Measurements from ENCODE around the gene CORO2B. TPM values are rescaled to one million over a fixed set of nuclear protein-coding genes. Genes with fewer than 3 reads are reported as not detected.

Gene CORO2B
- total RNA-seq, 1 experiment from 2014 or later = 0.59 TPM

DNA sequence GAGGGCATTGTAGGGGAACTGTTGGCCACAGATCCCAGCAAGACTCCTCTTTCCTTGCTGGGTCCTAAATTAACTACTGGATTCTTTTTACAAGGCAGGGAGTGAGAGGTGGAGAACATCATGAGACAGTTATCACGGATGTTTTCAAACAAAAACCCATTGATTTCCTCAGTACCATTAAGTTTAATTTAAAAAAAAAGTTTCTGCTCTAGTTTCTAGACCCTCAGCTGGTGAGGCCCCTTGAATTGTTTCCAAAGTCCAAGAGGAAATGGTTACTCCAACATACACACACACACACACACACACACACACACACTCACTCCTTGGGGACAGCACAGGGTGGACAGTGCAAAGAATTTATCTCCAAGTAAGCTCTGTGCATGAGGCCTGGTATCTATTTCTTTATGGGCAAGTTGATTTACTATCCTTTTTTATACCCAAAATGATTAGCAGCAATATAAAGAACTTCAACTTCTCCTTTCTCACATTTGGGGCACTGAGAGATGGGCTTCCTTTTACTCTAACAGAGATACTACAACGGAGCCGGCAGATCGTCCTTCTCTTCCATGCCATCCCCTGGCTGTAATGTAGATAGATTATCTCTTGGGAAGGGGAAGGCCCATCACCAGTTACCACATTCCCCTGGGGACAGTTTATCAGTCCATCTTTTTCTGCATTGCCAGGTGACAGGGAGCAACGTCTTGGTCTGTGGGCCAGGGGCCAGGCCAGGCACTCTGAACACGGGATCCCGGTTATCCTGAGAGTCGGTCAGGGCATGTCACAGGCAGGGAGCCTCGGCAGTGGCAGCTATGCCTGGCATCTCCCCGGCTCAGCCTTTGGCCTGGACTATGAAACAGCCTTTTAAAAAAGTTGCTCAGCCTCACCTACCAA is 54.7 kb downstream of the CORO2B start:
- Histone ChIP-seq H3K4me1 (replicated peaks; ENCODE audit: insufficient read depth) (no peaks in the 10 kb centered on the region), H3K27ac (no peak overlapping the region), H3K4me2 (no peak overlapping the region), H3F3A (ENCODE audit: insufficient read depth, low read depth) (no peaks in the 10 kb centered on the region), H4K20me1 (ENCODE audit: insufficient read depth) (no peaks in the 10 kb centered on the region), H3K9me2 (ENCODE audit: insufficient read depth) (no peaks in the 10 kb centered on the region), H3K36me3 (ENCODE audit: low read depth) (no peaks in the 10 kb centered on the region), H3K9me3 (ENCODE audit: insufficient read depth, low read depth) (no peaks in the 10 kb centered on the region), H3K4me3 (no peak overlapping the region), H2AFZ (no peak overlapping the region), H3K27me3 (ENCODE audit: insufficient read depth, low read depth) (no peaks in the 10 kb centered on the region), H3K79me2 (ENCODE audit: low read depth) (no peaks in the 10 kb centered on the region)
- intact Hi-C loops (cut with micrococcal nuclease; ENCODE audit: unreplicated experiment) = no loop called here
- DNase-seq = no peak
- ChIA-PET CTCF (no interaction called here), POLR2A (ENCODE audit: unreplicated experiment) (no interaction called here)
- BruUV-seq (replicated peaks) = no TSS peak
- TF ChIP-seq EZH2 (IDR thresholded peaks at IDR 0.05; ENCODE audit: low read depth) = no peak
- TF ChIP-seq, protein P1, sequence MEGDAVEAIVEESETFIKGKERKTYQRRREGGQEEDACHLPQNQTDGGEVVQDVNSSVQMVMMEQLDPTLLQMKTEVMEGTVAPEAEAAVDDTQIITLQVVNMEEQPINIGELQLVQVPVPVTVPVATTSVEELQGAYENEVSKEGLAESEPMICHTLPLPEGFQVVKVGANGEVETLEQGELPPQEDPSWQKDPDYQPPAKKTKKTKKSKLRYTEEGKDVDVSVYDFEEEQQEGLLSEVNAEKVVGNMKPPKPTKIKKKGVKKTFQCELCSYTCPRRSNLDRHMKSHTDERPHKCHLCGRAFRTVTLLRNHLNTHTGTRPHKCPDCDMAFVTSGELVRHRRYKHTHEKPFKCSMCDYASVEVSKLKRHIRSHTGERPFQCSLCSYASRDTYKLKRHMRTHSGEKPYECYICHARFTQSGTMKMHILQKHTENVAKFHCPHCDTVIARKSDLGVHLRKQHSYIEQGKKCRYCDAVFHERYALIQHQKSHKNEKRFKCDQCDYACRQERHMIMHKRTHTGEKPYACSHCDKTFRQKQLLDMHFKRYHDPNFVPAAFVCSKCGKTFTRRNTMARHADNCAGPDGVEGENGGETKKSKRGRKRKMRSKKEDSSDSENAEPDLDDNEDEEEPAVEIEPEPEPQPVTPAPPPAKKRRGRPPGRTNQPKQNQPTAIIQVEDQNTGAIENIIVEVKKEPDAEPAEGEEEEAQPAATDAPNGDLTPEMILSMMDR (conservative IDR thresholded peaks at IDR 0.05) = no peak

DNA sequence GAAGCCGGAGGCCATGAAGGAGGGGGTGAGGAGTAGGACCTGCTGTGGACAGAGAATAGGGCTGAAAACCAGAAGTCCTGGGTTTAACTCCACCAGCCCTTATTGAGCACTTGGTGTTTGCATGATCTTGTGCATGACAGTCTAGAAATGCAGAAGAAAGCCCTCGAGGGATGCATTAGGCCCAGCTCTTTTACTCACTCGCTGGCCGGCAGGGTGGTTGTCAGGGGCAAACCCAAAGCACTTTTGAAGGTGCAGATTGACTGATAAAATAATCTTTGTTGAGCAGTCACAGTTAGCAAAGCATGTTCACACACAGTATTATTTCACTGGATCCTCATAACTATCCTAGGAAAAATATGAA is 55.3 kb downstream of the CORO2B start:
- DNase-seq = no peak
- ChIA-PET POLR2A (ENCODE audit: unreplicated experiment) (no interaction called here), CTCF (no interaction called here)
- H2AFZ ChIP-seq = no peak overlapping the region
- no peak overlapping the region for H3K27ac ChIP-seq
- TF ChIP-seq, protein P1 (conservative IDR thresholded peaks at IDR 0.05) = no peak
- no peak for TF ChIP-seq EZH2 (IDR thresholded peaks at IDR 0.05; ENCODE audit: low read depth)
- H3K27me3 ChIP-seq (ENCODE audit: insufficient read depth, low read depth) = no peaks in the 10 kb centered on the region
- H3F3A ChIP-seq (ENCODE audit: insufficient read depth, low read depth) = no peaks in the 10 kb centered on the region
- no peaks in the 10 kb centered on the region for H3K79me2 ChIP-seq (ENCODE audit: low read depth)
- no peaks in the 10 kb centered on the region for H3K36me3 ChIP-seq (ENCODE audit: low read depth)
- no TSS peak for BruUV-seq (replicated peaks)
- H3K4me1 ChIP-seq (replicated peaks; ENCODE audit: insufficient read depth) = 0 out of 2 replicates have a peak, but pooled peaks cover 4% of the 10 kb centered on the region
- no peaks in the 10 kb centered on the region for H3K9me3 ChIP-seq (ENCODE audit: insufficient read depth, low read depth)
- no peaks in the 10 kb centered on the region for H4K20me1 ChIP-seq (ENCODE audit: insufficient read depth)
- intact Hi-C loops (cut with micrococcal nuclease; ENCODE audit: unreplicated experiment) = no loop called here
- H3K4me3 ChIP-seq = no peak overlapping the region
- no peak overlapping the region for H3K4me2 ChIP-seq
- H3K9me2 ChIP-seq (ENCODE audit: insufficient read depth) = no peaks in the 10 kb centered on the region

- ChIA-PET CTCF (no interaction called here), POLR2A (ENCODE audit: unreplicated experiment) (no interaction called here)
- no peak for DNase-seq
- Histone ChIP-seq H3F3A (ENCODE audit: insufficient read depth, low read depth) (no peaks in the 10 kb centered on the region), H3K36me3 (ENCODE audit: low read depth) (no peaks in the 10 kb centered on the region), H3K27me3 (ENCODE audit: insufficient read depth, low read depth) (no peaks in the 10 kb centered on the region), H3K9me2 (ENCODE audit: insufficient read depth) (no peaks in the 10 kb centered on the region), H3K4me3 (no peak overlapping the region), H3K79me2 (ENCODE audit: low read depth) (no peaks in the 10 kb centered on the region), H2AFZ (no peak overlapping the region), H3K4me1 (replicated peaks; ENCODE audit: insufficient read depth) (0 out of 2 replicates have a peak, but pooled peaks cover 8% of the 10 kb centered on the region), H3K27ac (no peak overlapping the region), H3K9me3 (ENCODE audit: insufficient read depth, low read depth) (no peaks in the 10 kb centered on the region), H4K20me1 (ENCODE audit: insufficient read depth) (no peaks in the 10 kb centered on the region), H3K4me2 (no peak overlapping the region)
- TF ChIP-seq, protein P1 (conservative IDR thresholded peaks at IDR 0.05) = no peak
- TF ChIP-seq EZH2 (IDR thresholded peaks at IDR 0.05; ENCODE audit: low read depth) = no peak
- intact Hi-C loops (cut with micrococcal nuclease; ENCODE audit: unreplicated experiment) = no loop called here
- BruUV-seq (replicated peaks) = no TSS peak
These were observed 55.7 kb downstream of the CORO2B start for GRCh38 chr15:68634531-68634930.

Data from PC-9 (cell line).